Neural progenitor cell (in vitro differentiated cells): ENCODE data around the gene RPL14. TPM values are rescaled to one million over a fixed set of nuclear protein-coding genes. Genes with fewer than 3 reads are reported as not detected.

Experiments used
- DNase-seq: peaks from one replicate; pipeline ENCODE4 v3.0.0-alpha.2; 2016; ENCODE audit warnings: low spot score
- H2AFZ ChIP-seq: fragments of 200-600 bp; sonication (generic); replicated peaks from 2 replicates; pipeline ENCODE4 v1.6.1; 2016; ENCODE audit warnings: antibody characterized with exemption
- H3F3A ChIP-seq: fragments of 200-600 bp; sonication (generic); 2 replicates; pipeline ENCODE4 v1.6.1; 2016; ENCODE audit warnings: antibody characterized with exemption, low read depth
- H3K27ac ChIP-seq: fragments of 200-600 bp; sonication (generic); 2 replicates; pipeline ENCODE4 v1.5.1; 2016; ENCODE audit warnings: mild to moderate bottlenecking
- H3K27me3 ChIP-seq: fragments of 200-600 bp; sonication (generic); 2 replicates; pipeline ENCODE4 v1.6.1; 2016; ENCODE audit warnings: mild to moderate bottlenecking, moderate library complexity
- H3K36me3 ChIP-seq: fragments of 200-600 bp; sonication (generic); 2 replicates; pipeline ENCODE4 v1.5.1; 2016
- H3K4me1 ChIP-seq: fragments of 200-600 bp; sonication (generic); 2 replicates; pipeline ENCODE4 v1.6.1; 2016; ENCODE audit warnings: mixed run types
- H3K4me2 ChIP-seq: fragments of 200-600 bp; sonication (generic); 2 replicates; pipeline ENCODE4 v1.6.1; 2016
- H3K4me3 ChIP-seq: fragments of 200-600 bp; sonication (generic); 2 replicates; pipeline ENCODE4 v1.5.1; 2016
- H3K79me2 ChIP-seq: fragments of 200-600 bp; sonication (generic); 2 replicates; pipeline ENCODE4 v1.6.1; 2016; ENCODE audit warnings: low read depth
- H3K9ac ChIP-seq: fragments of 200-600 bp; sonication (generic); 2 replicates; pipeline ENCODE4 v1.6.1; 2016
- H3K9me3 ChIP-seq: fragments of 200-600 bp; sonication (generic); 2 replicates; pipeline ENCODE4 v1.5.1; 2016; ENCODE audit warnings: low read depth
- H4K20me1 ChIP-seq: fragments of 200-600 bp; sonication (generic); 2 replicates; pipeline ENCODE4 v1.6.1; 2016; ENCODE audit warnings: low read depth
- H3K27ac Mint-ChIP-seq: 3 replicates; pipeline ENCODE4 v1.8.0; 2021; ENCODE audit warnings: mixed read lengths
- H3K27me3 Mint-ChIP-seq: 2 replicates; pipeline ENCODE4 v1.8.0; 2022; ENCODE audit warnings: low read depth, mild to moderate bottlenecking, inconsistent platforms, moderate library complexity, mixed read lengths; ENCODE audit not compliant: insufficient read depth
- H3K36me3 Mint-ChIP-seq: 3 replicates; pipeline ENCODE4 v1.8.0; 2021; ENCODE audit warnings: mixed read lengths
- H3K4me1 Mint-ChIP-seq: 3 replicates; pipeline ENCODE4 v1.8.0; 2021; ENCODE audit warnings: mixed read lengths
- H3K4me3 Mint-ChIP-seq: 3 replicates; pipeline ENCODE4 v1.8.0; 2021; ENCODE audit warnings: mild to moderate bottlenecking, moderate library complexity, mixed read lengths
- H3K9me3 Mint-ChIP-seq: 3 replicates; pipeline ENCODE4 v1.8.0; 2020; ENCODE audit warnings: mixed read lengths
- CTCF ChIP-seq: fragments of 200-600 bp; sonication (generic); IDR thresholded peaks from 2 replicates; pipeline ENCODE4 v1.5.1; 2017; ENCODE audit warnings: antibody characterized with exemption, mild to moderate bottlenecking
- EZH2 ChIP-seq: fragments of 200-600 bp; sonication (generic); IDR thresholded peaks from 2 replicates; pipeline ENCODE4 v1.6.1; 2017; ENCODE audit warnings: antibody characterized with exemption, mild to moderate bottlenecking, moderate library complexity
- EZH2phosphoT487 ChIP-seq: fragments of 200-600 bp; sonication (generic); IDR thresholded peaks from 2 replicates; pipeline ENCODE4 v1.6.1; 2017; ENCODE audit warnings: antibody characterized with exemption
- total RNA-seq: library from RNA; depleted of rRNA; stranded (reverse); fragments of >200 nt; gene quantifications from 2 replicates; pipeline ENCODE4 v1.2.3, GENCODE V29; 2015; ENCODE audit warnings: low replicate concordance

The RPL14 gene
- total RNA-seq, 1 donor from 2014 or later: 948 TPM

GRCh38 chr3:40452562-40452875, 4.6 kb upstream of the RPL14 start:
- peaks cover 13% of the 10 kb centered on the region for H3K79me2 ChIP-seq
- Mint-ChIP-seq H3K4me1 (peaks cover 27% of the 10 kb centered on the region), H3K36me3 (no peaks in the 10 kb centered on the region), H3K27me3 (no peaks in the 10 kb centered on the region), H3K27ac (peak overlapping the region; percentile 40), H3K9me3 (no peaks in the 10 kb centered on the region), H3K4me3 (peak overlapping the region; percentile 92)
- H3K27ac ChIP-seq: peak overlapping the region; percentile 88
- peaks cover 2% of the 10 kb centered on the region for H4K20me1 ChIP-seq
- peak overlapping the region; percentile 88 for H2AFZ ChIP-seq
- TF ChIP-seq EZH2phosphoT487 (no peak), CTCF (no peak), EZH2 (no peak)
- no peaks in the 10 kb centered on the region for H3K4me1 ChIP-seq
- peak overlapping the region; percentile 59 for H3K4me3 ChIP-seq
- no peaks in the 10 kb centered on the region for H3K9me3 ChIP-seq
- H3K9ac ChIP-seq: peak overlapping the region; percentile 80
- peaks cover 11% of the 10 kb centered on the region for H3F3A ChIP-seq
- DNase-seq: no peak
- no peaks in the 10 kb centered on the region for H3K27me3 ChIP-seq
- no peaks in the 10 kb centered on the region for H3K36me3 ChIP-seq
- H3K4me2 ChIP-seq: peak overlapping the region; percentile 82

GRCh38 chr3:40452876-40453730, 4.0 kb upstream of the RPL14 start:
- H3F3A ChIP-seq: peaks cover 11% of the 10 kb centered on the region
- peak overlapping the region; percentile 59 for H3K4me3 ChIP-seq
- H3K4me1 Mint-ChIP-seq: peaks cover 32% of the 10 kb centered on the region
- peak overlapping the region; percentile 88 for H2AFZ ChIP-seq
- peak; percentile 99 for DNase-seq
- H4K20me1 ChIP-seq: peaks cover 8% of the 10 kb centered on the region
- H3K9ac ChIP-seq: peak overlapping the region; percentile 80
- no peaks in the 10 kb centered on the region for H3K9me3 ChIP-seq
- peak overlapping the region; percentile 88 for H3K27ac ChIP-seq
- H3K9me3 Mint-ChIP-seq: no peaks in the 10 kb centered on the region
- H3K27ac Mint-ChIP-seq: peak overlapping the region; percentile 94
- H3K36me3 Mint-ChIP-seq: peaks cover 3% of the 10 kb centered on the region
- peak overlapping the region; percentile 92 for H3K4me3 Mint-ChIP-seq
- peaks cover 19% of the 10 kb centered on the region for H3K79me2 ChIP-seq
- TF ChIP-seq EZH2: no peak
- no peak for TF ChIP-seq EZH2phosphoT487
- TF ChIP-seq CTCF: no peak
- H3K36me3 ChIP-seq: peaks cover 2% of the 10 kb centered on the region
- H3K27me3 Mint-ChIP-seq: no peaks in the 10 kb centered on the region
- peak overlapping the region; percentile 87 for H3K4me2 ChIP-seq
- no peaks in the 10 kb centered on the region for H3K27me3 ChIP-seq
- H3K4me1 ChIP-seq: peaks cover 2% of the 10 kb centered on the region

GRCh38 chr3:40453933-40454332, 3.2 kb upstream of the RPL14 start:
- H3K9ac ChIP-seq: peak overlapping the region; percentile 59
- no peaks in the 10 kb centered on the region for H3K27me3 ChIP-seq
- Mint-ChIP-seq H3K4me1 (peaks cover 38% of the 10 kb centered on the region), H3K27ac (no peak overlapping the region), H3K27me3 (no peaks in the 10 kb centered on the region), H3K4me3 (peak overlapping the region; percentile 92), H3K36me3 (peaks cover 7% of the 10 kb centered on the region), H3K9me3 (no peaks in the 10 kb centered on the region)
- H3K9me3 ChIP-seq: no peaks in the 10 kb centered on the region
- peak overlapping the region; percentile 77 for H2AFZ ChIP-seq
- no peak for TF ChIP-seq EZH2phosphoT487
- TF ChIP-seq CTCF: no peak
- TF ChIP-seq EZH2: no peak
- DNase-seq: peak; percentile 24
- H3K27ac ChIP-seq: peak overlapping the region; percentile 86
- H3F3A ChIP-seq: peaks cover 15% of the 10 kb centered on the region
- H3K36me3 ChIP-seq: peaks cover 9% of the 10 kb centered on the region
- peaks cover 16% of the 10 kb centered on the region for H4K20me1 ChIP-seq
- H3K4me2 ChIP-seq: peak overlapping the region; percentile 87
- peaks cover 10% of the 10 kb centered on the region for H3K4me1 ChIP-seq
- peaks cover 27% of the 10 kb centered on the region for H3K79me2 ChIP-seq
- peak overlapping the region; percentile 59 for H3K4me3 ChIP-seq
